Osteocyte (in vitro differentiated cells): ENCODE measurements around the gene KIF17. TPM values are rescaled to one million over a fixed set of nuclear protein-coding genes. Genes with fewer than 3 reads are reported as not detected.

Source experiments
- DNase-seq: peaks from one replicate; pipeline ENCODE4 v3.0.0; 2021; ENCODE audit warnings: mixed read lengths; ENCODE audit not compliant: unreplicated experiment; ENCODE audit errors: extremely low spot score
- H3K27ac Mint-ChIP-seq: one replicate; pipeline ENCODE4 v1.8.0; 2021; ENCODE audit warnings: mild to moderate bottlenecking, mixed read lengths; ENCODE audit not compliant: unreplicated experiment
- H3K27me3 Mint-ChIP-seq: one replicate; pipeline ENCODE4 v1.8.0; 2021; ENCODE audit warnings: mixed read lengths; ENCODE audit not compliant: unreplicated experiment
- H3K36me3 Mint-ChIP-seq: one replicate; pipeline ENCODE4 v1.8.0; 2021; ENCODE audit warnings: mixed read lengths; ENCODE audit not compliant: unreplicated experiment
- H3K4me1 Mint-ChIP-seq: one replicate; pipeline ENCODE4 v1.8.0; 2021; ENCODE audit warnings: mixed read lengths; ENCODE audit not compliant: unreplicated experiment
- H3K4me3 Mint-ChIP-seq: one replicate; pipeline ENCODE4 v1.8.0; 2021; ENCODE audit warnings: mild to moderate bottlenecking, moderate library complexity, mixed read lengths; ENCODE audit not compliant: unreplicated experiment
- H3K9me3 Mint-ChIP-seq: one replicate; pipeline ENCODE4 v1.8.0; 2021; ENCODE audit warnings: mixed read lengths; ENCODE audit not compliant: unreplicated experiment
- CTCF ChIP-seq: fragments of 200-600 bp; sonication (generic); IDR thresholded peaks from 2 replicates; pipeline ENCODE4 v1.5.0; 2021; ENCODE audit warnings: antibody characterized with exemption, mild to moderate bottlenecking, moderate library complexity
- total RNA-seq: library from RNA; stranded (reverse); gene quantifications from 2 replicates; pipeline ENCODE4 v1.2.1, GENCODE V29; 2021

The KIF17 gene
- total RNA-seq, 1 donor from 2014 or later, result 0.11 TPM

GRCh38 chr1:20715406-20715805 is 2.4 kb downstream of the KIF17 start:
- H3K9me3 Mint-ChIP-seq, result no peaks in the 10 kb centered on the region
- H3K27me3 Mint-ChIP-seq, result peaks cover 6% of the 10 kb centered on the region
- H3K4me3 Mint-ChIP-seq, result no peak overlapping the region
- no peak for DNase-seq
- H3K4me1 Mint-ChIP-seq, result peaks cover 3% of the 10 kb centered on the region
- H3K27ac Mint-ChIP-seq, result no peak overlapping the region
- no peak for TF ChIP-seq CTCF
- no peaks in the 10 kb centered on the region for H3K36me3 Mint-ChIP-seq

GRCh38 chr1:20713440-20713839 is 4.4 kb downstream of the KIF17 start:
- Mint-ChIP-seq H3K36me3 (no peaks in the 10 kb centered on the region), H3K4me1 (peaks cover 3% of the 10 kb centered on the region), H3K9me3 (no peaks in the 10 kb centered on the region), H3K4me3 (no peak overlapping the region), H3K27ac (no peak overlapping the region), H3K27me3 (peaks cover 2% of the 10 kb centered on the region)
- no peak for TF ChIP-seq CTCF
- no peak for DNase-seq

GRCh38 chr1:20712215-20712577 is 5.6 kb downstream of the KIF17 start:
- Mint-ChIP-seq H3K4me1 (peaks cover 1% of the 10 kb centered on the region), H3K4me3 (no peak overlapping the region), H3K36me3 (peaks cover under 1% of the 10 kb centered on the region), H3K27ac (no peak overlapping the region), H3K9me3 (no peaks in the 10 kb centered on the region), H3K27me3 (peaks cover 2% of the 10 kb centered on the region)
- TF ChIP-seq CTCF, result no peak
- DNase-seq, result no peak

GRCh38 chr1:20711285-20712214 is 6.3 kb downstream of the KIF17 start:
- Mint-ChIP-seq H3K4me3 (no peak overlapping the region), H3K9me3 (no peaks in the 10 kb centered on the region), H3K4me1 (no peaks in the 10 kb centered on the region), H3K36me3 (peaks cover 2% of the 10 kb centered on the region), H3K27me3 (peaks cover 2% of the 10 kb centered on the region), H3K27ac (no peak overlapping the region)
- no peak for TF ChIP-seq CTCF
- no peak for DNase-seq

DNA sequence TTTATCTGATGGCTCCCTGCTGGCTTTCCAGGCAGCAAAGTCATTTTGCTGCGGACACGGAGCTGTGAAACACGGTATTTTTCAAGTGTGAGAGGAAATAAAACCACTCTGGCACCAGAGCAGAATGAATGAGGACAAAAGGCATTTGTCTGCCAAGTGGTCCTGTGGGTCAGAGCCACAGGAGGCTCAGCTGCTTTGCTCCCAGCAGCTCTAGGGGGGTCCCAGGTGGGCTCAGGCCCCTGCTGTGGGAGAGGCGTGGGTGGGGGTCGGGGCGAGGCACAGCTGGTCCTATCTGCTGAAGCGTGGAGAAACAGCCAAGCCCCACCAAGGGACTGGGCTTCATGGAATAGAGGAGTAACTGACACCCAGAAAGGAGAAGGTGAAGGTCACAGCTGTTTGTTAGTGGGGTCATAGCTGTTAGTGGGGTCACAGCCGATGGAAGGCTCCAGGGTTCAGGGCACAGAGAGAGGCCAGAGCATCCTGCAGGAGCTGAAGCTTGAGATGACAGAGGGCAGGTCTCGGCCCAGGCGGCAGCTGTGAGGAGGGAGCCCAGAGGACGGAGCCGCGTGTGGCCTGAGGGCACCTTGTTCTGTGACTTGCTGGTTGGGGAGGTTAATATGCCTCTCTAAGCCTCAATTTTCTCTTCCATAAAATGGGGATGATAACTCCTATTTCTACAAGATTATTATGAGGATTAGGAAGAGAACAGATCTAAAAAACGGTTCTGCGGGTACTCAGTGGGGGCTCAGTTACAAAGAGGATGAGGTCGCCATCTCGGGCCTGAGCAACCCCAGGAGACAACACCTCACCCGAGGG is 7.1 kb downstream of the KIF17 start:
- no peak overlapping the region for H3K27ac Mint-ChIP-seq
- H3K4me1 Mint-ChIP-seq, result no peaks in the 10 kb centered on the region
- H3K36me3 Mint-ChIP-seq, result peaks cover 2% of the 10 kb centered on the region
- no peaks in the 10 kb centered on the region for H3K9me3 Mint-ChIP-seq
- no peak for DNase-seq
- no peak overlapping the region for H3K4me3 Mint-ChIP-seq
- H3K27me3 Mint-ChIP-seq, result peaks cover 2% of the 10 kb centered on the region
- no peak for TF ChIP-seq CTCF
